Activated T-helper 2 cell treated with anti-CD3 and anti-CD28 coated beads, Interferon-gamma antibody, Interleukin-2, Interleukin-4, amounts not matched to agents 10 μg/mL and 5 μg/mL and 100 μg/mL, durations not matched to agents 14 hours and 24 hours and 36 hours (primary cell): ENCODE data around the gene HYAL3. TPM values are rescaled to one million over a fixed set of nuclear protein-coding genes. Genes with fewer than 3 reads are reported as not detected.
A peak's percentile ranks its signal among the peaks of the same experiment; 100 is the strongest.
"Not testable (repeated sequence)": the region's sequence is repeated elsewhere in the genome, so short reads cannot be mapped to it uniquely, and the experiment has no call there.

Source experiments
- DNase-seq: peaks from one replicate; pipeline ENCODE4 v3.0.0; 2021; ENCODE audit warnings: low spot score
- H3K27ac Mint-ChIP-seq: one replicate; pipeline ENCODE4 v1.8.0; 2021; ENCODE audit warnings: mixed read lengths
- H3K27me3 Mint-ChIP-seq: one replicate; pipeline ENCODE4 v1.8.0; 2021; ENCODE audit warnings: low read depth, mixed read lengths
- H3K36me3 Mint-ChIP-seq: one replicate; pipeline ENCODE4 v1.8.0; 2021; ENCODE audit warnings: low read depth, mixed read lengths
- H3K4me1 Mint-ChIP-seq: one replicate; pipeline ENCODE4 v1.8.0; 2021; ENCODE audit warnings: low read depth, mixed read lengths
- H3K4me3 Mint-ChIP-seq: one replicate; pipeline ENCODE4 v1.8.0; 2021; ENCODE audit warnings: low read depth, mild to moderate bottlenecking, moderate library complexity, mixed read lengths
- H3K9me3 Mint-ChIP-seq: one replicate; pipeline ENCODE4 v1.8.0; 2021; ENCODE audit warnings: mixed read lengths
- intact Hi-C: fragments of 100-400 bp; cut with micrococcal nuclease; formaldehyde crosslinking; loops from one replicate; pipeline ENCODE4 v1.15.1; 2023
- total RNA-seq: library from RNA; stranded (reverse); gene quantifications from 2 replicates; pipeline ENCODE4 v1.2.3, GENCODE V29; 2022

Gene HYAL3
- total RNA-seq, 1 donor from 2014 or later, result 10.8 TPM

DNA sequence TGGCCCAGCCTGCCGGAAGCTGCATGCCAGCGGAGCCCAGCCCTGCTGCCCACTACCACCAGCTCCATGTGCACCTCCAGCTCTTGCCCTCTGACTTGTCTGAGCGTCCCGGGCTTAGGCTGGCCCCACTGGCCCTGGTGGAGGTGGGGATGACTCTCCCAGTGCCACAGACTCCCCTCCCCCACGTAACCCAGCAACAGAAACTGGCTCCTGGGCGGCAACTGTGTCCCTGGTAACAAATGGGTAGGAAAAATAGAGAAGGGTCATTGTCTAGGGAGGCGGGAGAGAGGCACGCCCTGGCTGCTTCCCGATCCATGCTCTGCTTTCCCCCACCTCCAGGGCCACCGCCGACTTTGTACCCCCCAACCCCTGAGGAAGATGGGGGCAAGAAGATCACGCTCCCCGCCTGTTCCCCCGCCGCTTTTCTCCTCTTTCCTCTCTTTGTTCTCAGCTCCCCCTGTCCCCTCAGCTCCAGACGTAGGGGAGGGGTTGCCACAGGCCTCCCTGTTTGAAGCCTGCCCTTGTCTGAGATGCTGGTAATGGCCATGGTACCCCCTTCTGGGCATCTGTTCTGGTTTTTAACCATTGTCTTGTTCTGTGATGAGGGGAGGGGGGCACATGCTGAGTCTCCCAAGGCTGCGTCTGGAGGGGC, 41.0 kb downstream of the HYAL3 start:
- no peak overlapping the region for H3K27ac Mint-ChIP-seq
- peaks cover 3% of the 10 kb centered on the region for H3K4me1 Mint-ChIP-seq
- H3K9me3 Mint-ChIP-seq, result no peaks in the 10 kb centered on the region
- H3K27me3 Mint-ChIP-seq, result no peaks in the 10 kb centered on the region
- no peak for DNase-seq
- H3K36me3 Mint-ChIP-seq, result peaks cover 48% of the 10 kb centered on the region
- no peak overlapping the region for H3K4me3 Mint-ChIP-seq
- intact Hi-C loops, result no loop called here

DNA sequence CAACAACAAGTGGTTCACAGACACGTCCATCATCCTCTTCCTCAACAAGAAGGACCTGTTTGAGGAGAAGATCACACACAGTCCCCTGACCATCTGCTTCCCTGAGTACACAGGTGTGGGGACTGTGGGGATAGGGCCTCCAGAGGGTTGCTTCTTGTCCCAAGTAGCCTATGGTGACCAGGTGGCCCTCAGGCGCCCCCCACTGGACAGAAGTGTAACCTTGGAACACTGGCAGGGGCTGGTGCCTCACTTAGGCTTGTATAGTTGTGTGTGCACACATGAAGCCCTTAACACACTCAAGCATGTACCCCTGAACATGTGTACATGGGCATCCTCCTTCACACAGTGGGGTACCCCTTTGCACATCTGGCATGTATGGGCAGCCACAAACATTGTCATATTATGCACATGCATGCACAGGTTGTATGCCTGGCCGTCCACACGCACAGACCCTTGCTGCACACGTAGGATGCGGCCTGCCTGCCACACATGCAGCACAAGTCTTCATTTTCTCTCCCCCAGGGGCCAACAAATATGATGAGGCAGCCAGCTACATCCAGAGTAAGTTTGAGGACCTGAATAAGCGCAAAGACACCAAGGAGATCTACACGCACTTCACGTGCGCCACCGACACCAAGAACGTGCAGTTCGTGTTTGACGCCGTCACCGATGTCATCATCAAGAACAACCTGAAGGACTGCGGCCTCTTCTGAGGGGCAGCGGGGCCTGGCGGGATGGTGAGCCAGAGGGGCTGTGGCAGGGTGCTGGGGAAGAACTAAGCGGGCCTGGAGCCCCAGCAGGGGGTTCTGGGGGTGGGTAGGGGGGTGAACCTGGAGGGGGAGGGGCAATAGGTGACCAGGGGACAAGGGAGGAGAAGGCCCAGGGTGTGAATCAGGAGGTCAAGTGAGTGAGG, 42.0 kb downstream of the HYAL3 start:
- Mint-ChIP-seq H3K4me3 (no peak overlapping the region), H3K4me1 (peaks cover 3% of the 10 kb centered on the region), H3K27ac (no peak overlapping the region), H3K36me3 (peaks cover 55% of the 10 kb centered on the region), H3K9me3 (no peaks in the 10 kb centered on the region), H3K27me3 (no peaks in the 10 kb centered on the region)
- intact Hi-C loops, result loop anchor here (1.0 kb wide), 1 partner anchor 30 kb away; no protein-coding TSS in a partner anchor
- no peak for DNase-seq

DNA sequence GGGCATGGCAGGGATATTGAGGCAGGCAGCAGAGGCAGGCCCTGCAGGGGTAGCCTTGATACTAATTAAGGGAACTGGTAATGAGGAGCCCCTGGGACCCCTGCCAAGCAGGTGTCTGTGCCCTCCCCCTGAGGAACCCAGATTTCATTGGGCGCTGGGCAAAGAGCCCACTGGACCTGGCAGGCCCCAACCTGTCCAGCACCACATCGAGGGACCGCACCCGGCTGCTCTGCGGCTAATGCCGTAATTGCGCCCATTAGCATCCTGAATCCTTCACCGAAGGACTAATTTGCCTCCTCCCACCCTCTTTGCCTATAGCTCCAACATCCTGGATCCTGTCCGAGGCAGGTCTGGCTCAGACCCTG, 44.0 kb downstream of the HYAL3 start:
- intact Hi-C loops, result no loop called here
- Mint-ChIP-seq H3K4me3 (no peak overlapping the region), H3K27me3 (no peaks in the 10 kb centered on the region), H3K9me3 (no peaks in the 10 kb centered on the region), H3K36me3 (peaks cover 67% of the 10 kb centered on the region), H3K4me1 (peaks cover 10% of the 10 kb centered on the region), H3K27ac (no peak overlapping the region)
- DNase-seq, result no peak

DNA sequence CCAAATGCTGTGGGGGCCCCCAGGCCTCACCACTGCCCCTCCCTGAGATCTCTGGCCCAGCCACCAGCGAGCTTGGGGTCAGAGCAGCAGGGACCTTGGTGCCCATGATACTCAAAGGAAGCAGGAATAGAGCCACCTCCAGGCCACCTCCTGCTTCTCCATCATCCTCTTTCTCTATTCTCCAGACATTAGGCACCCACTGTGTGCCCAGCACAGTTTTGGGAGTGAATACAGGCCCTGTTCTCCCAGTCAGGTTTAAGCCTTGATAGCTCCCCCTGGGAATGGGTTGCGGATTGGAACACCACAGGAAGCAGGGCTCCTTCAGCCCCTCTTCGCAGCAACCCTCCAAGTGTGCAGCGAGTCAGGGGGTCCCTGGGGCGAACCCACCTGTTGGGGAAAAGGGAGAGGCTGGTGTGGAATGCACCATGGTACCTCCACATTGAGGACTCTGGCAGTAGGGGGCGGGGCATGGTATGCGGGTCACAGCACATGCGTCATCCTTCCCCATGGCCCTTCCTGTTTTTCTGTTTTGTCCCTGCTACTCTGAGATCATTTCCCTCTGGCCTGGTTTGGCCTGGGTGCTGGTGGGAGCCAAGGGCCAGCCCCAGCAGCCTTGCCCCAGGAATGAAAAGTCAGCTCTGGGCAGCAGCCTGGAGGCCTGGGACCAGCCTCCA, 44.5 kb downstream of the HYAL3 start:
- no peaks in the 10 kb centered on the region for H3K27me3 Mint-ChIP-seq
- no peak for DNase-seq
- intact Hi-C loops, result no loop called here
- no peak overlapping the region for H3K27ac Mint-ChIP-seq
- H3K36me3 Mint-ChIP-seq, result peaks cover 69% of the 10 kb centered on the region
- no peak overlapping the region for H3K4me3 Mint-ChIP-seq
- no peaks in the 10 kb centered on the region for H3K9me3 Mint-ChIP-seq
- H3K4me1 Mint-ChIP-seq, result peaks cover 12% of the 10 kb centered on the region

DNA sequence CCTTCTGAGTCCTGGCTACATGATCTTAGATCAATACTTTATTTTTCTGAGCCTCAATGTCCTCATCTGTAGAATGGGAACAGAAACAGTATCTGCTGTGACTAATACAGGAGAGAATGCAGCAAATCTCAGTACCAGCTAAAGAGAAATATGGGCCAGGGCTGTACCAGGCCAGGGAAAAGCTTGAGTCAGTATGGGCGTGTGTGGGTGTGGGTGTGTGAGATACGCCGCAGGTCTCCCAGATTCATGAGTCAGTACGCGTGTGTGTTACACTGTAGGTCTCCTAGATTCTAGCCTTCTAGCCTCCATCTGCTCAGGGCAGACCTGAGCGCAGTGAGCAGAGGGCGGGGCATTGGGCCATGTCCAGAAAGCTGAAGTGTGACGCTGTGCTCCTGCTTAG, 48.0 kb downstream of the HYAL3 start:
- peaks cover 26% of the 10 kb centered on the region for H3K4me1 Mint-ChIP-seq
- H3K27me3 Mint-ChIP-seq, result no peaks in the 10 kb centered on the region
- no peaks in the 10 kb centered on the region for H3K9me3 Mint-ChIP-seq
- intact Hi-C loops, result no loop called here
- no peak for DNase-seq
- no peak overlapping the region for H3K4me3 Mint-ChIP-seq
- H3K36me3 Mint-ChIP-seq, result peaks cover 48% of the 10 kb centered on the region
- peak overlapping the region; percentile 84 for H3K27ac Mint-ChIP-seq

DNA sequence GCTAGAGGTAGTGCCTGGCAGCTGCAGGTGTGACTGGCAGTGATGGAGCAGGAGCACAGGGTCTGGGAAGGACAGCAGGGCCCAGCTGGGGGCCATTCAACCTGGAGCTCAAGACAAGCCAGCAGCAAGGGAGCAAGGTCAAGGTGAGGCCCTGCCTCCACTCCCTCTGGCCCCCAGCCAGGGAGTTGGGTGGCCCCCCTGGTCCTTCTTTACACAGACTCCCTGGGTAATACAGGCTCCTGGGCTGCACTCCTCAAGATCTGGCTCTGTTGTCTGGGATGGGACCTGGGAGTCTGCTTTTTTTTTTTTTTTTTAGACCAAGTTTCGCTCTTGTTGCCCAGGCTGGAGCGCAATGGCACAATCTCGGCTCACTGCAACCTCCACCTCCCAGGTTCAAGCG, 48.7 kb downstream of the HYAL3 start:
- intact Hi-C loops, result no loop called here
- Mint-ChIP-seq H3K4me1 (peaks cover 31% of the 10 kb centered on the region), H3K27ac (no peak overlapping the region), H3K36me3 (peaks cover 45% of the 10 kb centered on the region), H3K4me3 (no peak overlapping the region), H3K27me3 (no peaks in the 10 kb centered on the region), H3K9me3 (no peaks in the 10 kb centered on the region)
- DNase-seq, result no peak

DNA sequence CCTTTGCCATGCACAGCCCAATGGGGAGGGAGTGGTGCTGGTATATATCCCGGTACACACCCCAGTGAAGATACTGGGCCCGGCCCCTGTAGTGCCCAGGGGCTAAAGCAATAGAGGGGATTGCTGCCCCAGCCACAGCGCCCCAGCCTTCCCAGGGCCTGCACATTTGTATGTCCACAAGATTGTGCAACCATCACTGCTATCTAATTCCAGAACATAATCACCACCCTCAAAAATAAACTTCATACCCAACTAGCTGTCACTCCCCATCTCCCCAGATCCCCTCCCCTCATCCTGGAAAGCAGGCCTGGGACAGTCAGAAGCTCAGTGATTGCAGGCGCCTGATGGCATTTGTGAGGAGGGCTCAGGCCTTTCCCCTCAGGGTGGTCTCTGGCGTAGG, 49.7 kb downstream of the HYAL3 start:
- Mint-ChIP-seq H3K27ac (no peak overlapping the region), H3K4me3 (no peak overlapping the region), H3K36me3 (peaks cover 40% of the 10 kb centered on the region), H3K4me1 (peaks cover 38% of the 10 kb centered on the region), H3K9me3 (no peaks in the 10 kb centered on the region), H3K27me3 (no peaks in the 10 kb centered on the region)
- intact Hi-C loops, result no loop called here
- no peak for DNase-seq

DNA sequence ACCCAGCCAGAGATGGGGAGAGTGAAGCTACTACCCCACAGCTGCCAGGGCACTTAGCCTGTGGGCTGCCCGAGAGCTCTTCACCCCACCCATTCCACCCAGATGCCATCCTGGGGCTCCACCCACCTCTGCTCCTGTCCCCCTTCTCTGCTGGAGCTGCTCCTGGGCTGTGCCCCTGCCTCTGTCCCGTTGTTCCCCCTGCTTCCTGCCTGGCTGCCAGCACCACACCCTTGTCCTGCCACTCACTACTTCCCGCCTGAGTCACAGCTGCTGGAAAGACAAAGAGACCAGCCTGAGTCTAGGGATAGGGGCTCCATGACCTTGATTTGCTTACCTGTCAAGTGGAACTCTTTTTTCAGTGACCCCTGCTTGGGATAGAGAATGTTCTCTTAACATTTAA, 50.8 kb downstream of the HYAL3 start:
- intact Hi-C loops, result no loop called here
- Mint-ChIP-seq H3K4me1 (peaks cover 45% of the 10 kb centered on the region), H3K4me3 (peak overlapping the region; percentile 45), H3K27me3 (no peaks in the 10 kb centered on the region), H3K27ac (peak overlapping the region; percentile 90), H3K9me3 (no peaks in the 10 kb centered on the region), H3K36me3 (peaks cover 35% of the 10 kb centered on the region)
- no peak for DNase-seq

DNA sequence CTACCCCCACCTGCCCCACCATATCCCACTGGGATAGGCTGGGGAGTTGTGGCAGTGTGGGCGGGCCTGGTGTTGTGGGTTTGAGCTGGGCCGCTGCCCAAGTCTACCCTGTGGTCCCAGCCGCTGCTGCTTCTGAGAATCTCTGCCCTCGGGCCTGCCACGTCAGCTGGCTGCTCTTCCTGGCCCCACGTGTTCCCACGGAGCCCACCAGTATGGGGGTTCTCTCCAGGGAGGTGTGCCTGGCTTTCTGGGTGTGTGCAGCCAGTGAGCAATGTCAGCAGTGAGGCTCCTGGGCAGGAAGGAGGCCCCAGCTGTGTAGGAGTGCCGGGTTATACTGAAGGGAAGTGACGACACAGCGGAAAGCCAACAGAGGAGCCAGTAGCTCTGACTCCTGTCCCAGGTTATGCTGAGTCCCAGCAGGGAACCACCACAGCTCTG, 52.7 kb downstream of the HYAL3 start:
- Mint-ChIP-seq H3K36me3 (peaks cover 31% of the 10 kb centered on the region), H3K27ac (peak overlapping the region; percentile 92), H3K4me3 (peak overlapping the region; percentile 82), H3K9me3 (no peaks in the 10 kb centered on the region), H3K27me3 (no peaks in the 10 kb centered on the region), H3K4me1 (peaks cover 61% of the 10 kb centered on the region)
- intact Hi-C loops, result loop anchor here (1.0 to 2.0 kb wide), 5 partner anchors 8 to 52 kb away; partner anchors contain the start of genes HYAL3 and NAA80
- DNase-seq, result peak; percentile 78

DNA sequence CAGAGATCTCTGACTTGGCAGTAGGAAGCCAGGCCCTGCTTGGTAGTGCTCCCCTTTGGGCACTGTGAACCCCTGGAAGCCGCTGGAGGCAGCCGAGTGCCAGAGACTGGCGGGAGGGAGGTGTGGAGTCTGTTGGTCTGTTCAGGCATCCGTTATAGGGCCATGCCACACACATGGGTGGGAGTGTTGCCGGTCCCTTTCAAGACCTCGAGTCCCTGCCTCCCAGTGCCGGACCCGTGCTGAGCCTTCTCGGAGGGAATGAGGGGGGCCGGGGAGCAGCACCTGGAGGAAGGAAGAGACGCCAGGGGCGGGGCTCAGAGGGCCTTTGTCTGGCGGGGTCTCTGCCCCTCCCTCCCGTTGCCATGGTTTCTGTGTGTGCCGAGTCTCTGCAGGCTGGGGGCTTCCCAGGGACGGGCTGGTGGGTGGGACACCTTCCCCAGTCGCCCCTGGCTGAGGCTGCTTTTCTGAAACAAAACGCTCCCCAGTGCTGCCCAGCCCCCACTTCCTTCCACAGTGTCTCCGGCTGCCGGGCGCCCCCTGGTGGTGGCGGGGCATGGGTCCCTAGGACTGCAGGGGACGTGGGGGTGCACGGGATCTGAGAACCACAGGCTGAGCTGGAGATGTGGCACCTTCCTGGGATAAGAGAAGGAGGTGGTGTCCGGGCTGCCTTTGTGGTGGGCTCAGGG, 53.2 kb downstream of the HYAL3 start:
- H3K36me3 Mint-ChIP-seq, result peaks cover 30% of the 10 kb centered on the region
- H3K27ac Mint-ChIP-seq, result peak overlapping the region; percentile 92
- no peaks in the 10 kb centered on the region for H3K27me3 Mint-ChIP-seq
- no peaks in the 10 kb centered on the region for H3K9me3 Mint-ChIP-seq
- H3K4me1 Mint-ChIP-seq, result peaks cover 62% of the 10 kb centered on the region
- intact Hi-C loops, result loop anchor here (1.0 to 2.0 kb wide), 5 partner anchors 8 to 53 kb away; partner anchors contain the start of genes HYAL3 and NAA80
- peak overlapping the region; percentile 82 for H3K4me3 Mint-ChIP-seq
- DNase-seq, result peak; percentile 86

DNA sequence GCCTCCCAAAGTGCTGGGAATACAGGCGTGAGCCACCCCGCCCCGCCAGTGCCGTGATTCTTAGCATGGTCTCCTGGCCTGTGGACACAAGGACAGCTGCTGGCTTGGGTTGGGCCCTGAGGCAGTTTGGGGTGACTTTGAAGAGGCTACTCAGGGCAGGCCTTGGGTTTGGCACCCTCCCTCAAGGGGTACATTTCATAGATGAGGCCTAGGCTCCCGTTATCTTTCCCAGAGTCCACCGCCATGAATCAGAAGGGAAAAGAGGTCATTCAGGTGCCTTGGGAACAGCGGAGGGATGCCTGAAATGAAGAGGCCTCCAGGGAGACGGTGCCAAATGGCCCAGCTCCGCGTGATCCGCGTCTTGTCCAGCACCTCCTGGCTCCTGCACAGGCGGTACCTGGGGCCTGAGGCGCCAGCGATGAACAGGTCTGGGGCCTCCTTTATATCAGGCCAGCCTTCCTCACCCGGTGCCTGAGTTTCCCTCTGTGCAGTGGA, 53.9 kb downstream of the HYAL3 start:
- H3K36me3 Mint-ChIP-seq, result peaks cover 28% of the 10 kb centered on the region
- H3K9me3 Mint-ChIP-seq, result no peaks in the 10 kb centered on the region
- H3K27ac Mint-ChIP-seq, result peak overlapping the region; percentile 92
- intact Hi-C loops, result no loop called here
- peak overlapping the region; percentile 82 for H3K4me3 Mint-ChIP-seq
- peaks cover 62% of the 10 kb centered on the region for H3K4me1 Mint-ChIP-seq
- no peaks in the 10 kb centered on the region for H3K27me3 Mint-ChIP-seq
- no peak for DNase-seq

DNA sequence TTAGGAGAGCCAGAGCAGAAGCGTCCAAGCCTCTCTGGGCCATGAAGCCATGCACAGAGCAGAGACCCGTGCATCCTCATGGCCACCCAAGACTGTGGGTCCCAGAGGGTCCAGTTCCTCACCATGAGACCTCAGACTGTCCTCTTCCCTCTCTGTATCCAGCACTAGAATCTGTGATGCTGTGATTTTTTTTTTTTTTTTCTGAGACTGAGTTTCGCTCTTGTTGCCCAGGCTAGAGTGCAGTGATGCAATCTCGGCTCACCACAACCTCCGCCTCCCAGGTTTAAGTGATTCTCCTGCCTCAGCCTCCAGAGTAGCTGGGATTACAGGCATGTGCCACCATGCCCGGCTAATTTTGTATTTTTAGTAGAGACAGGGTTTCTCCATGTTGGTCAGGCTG, 54.4 kb downstream of the HYAL3 start:
- Mint-ChIP-seq H3K36me3 (peaks cover 31% of the 10 kb centered on the region), H3K4me3 (peak overlapping the region; percentile 82), H3K27ac (peak overlapping the region; percentile 74), H3K4me1 (peaks cover 63% of the 10 kb centered on the region)
- intact Hi-C loops, H3K27me3 Mint-ChIP-seq, DNase-seq, H3K9me3 Mint-ChIP-seq: not testable (repeated sequence)
